Ishikawa (cell line): ENCODE measurements around the gene GTSE1.

ENCODE experiments used
- CEBPB ChIP-seq: IDR thresholded peaks from 2 replicates; pipeline ENCODE4 v1.6.1; 2012
- CREB1 ChIP-seq: IDR thresholded peaks from 2 replicates; pipeline ENCODE4 v1.6.1; 2012; ENCODE audit warnings: low read depth
- EGR1 ChIP-seq: IDR thresholded peaks from 2 replicates; pipeline ENCODE4 v1.6.1; 2012
- EP300 ChIP-seq: IDR thresholded peaks from 2 replicates; pipeline ENCODE4 v1.6.1; 2012; ENCODE audit warnings: borderline replicate concordance
- FOXM1 ChIP-seq: IDR thresholded peaks from 2 replicates; pipeline ENCODE4 v1.6.1; 2012; ENCODE audit warnings: low read depth, borderline replicate concordance
- NFIC ChIP-seq: IDR thresholded peaks from 2 replicates; pipeline ENCODE4 v1.6.1; 2012
- RAD21 ChIP-seq: IDR thresholded peaks from 2 replicates; pipeline ENCODE4 v1.6.1; 2012; ENCODE audit warnings: low read depth
- TAF1 ChIP-seq: IDR thresholded peaks from 2 replicates; pipeline ENCODE4 v1.6.1; 2012; ENCODE audit warnings: low read depth, mild to moderate bottlenecking
- TCF12 ChIP-seq: IDR thresholded peaks from 2 replicates; pipeline ENCODE4 v1.6.1; 2012; ENCODE audit warnings: low read depth
- TEAD4 ChIP-seq: IDR thresholded peaks from 2 replicates; pipeline ENCODE4 v1.6.1; 2012
- YY1 ChIP-seq: IDR thresholded peaks from 2 replicates; pipeline ENCODE4 v1.6.1; 2012; ENCODE audit warnings: low read depth
- ZBTB7A ChIP-seq: IDR thresholded peaks from 2 replicates; pipeline ENCODE4 v1.6.1; 2012; ENCODE audit warnings: low read depth
- TF ChIP-seq, protein P1 (sequence below): IDR thresholded peaks from 2 replicates; pipeline ENCODE4 v1.6.1; 2012
- TF ChIP-seq, protein P2 (sequence below): IDR thresholded peaks from 2 replicates; pipeline ENCODE4 v1.6.1; 2012; ENCODE audit warnings: low read depth, mild to moderate bottlenecking
- TF ChIP-seq, protein P3 (sequence below): IDR thresholded peaks from 2 replicates; pipeline ENCODE4 v1.6.1; 2012

GTSE1 gene

DNA sequence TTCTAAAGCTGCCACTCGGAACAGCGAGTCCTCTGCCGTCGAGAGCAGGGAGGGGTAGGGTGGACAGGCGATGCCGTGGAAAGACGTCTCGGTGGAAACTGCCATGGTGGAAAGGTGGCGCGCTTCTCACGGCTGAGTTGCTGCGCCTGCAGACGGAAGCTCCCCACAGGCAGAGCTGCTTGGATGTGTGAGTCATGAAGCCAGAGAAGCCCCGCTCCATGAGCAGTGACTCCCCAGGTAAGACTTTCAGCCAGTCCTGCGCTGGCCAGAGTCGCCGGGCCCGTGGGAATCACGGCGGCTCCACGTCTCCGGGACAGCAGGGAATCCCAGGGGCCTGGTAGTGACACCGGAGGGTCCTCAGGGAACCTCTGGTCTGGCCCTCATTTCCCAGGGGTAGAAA lies 34.8 kb downstream of the GTSE1 start:
- TF ChIP-seq EP300 (no peak), TAF1 (no peak), TEAD4 (no peak), CREB1 (no peak), RAD21 (no peak)
- TF ChIP-seq, protein P1, sequence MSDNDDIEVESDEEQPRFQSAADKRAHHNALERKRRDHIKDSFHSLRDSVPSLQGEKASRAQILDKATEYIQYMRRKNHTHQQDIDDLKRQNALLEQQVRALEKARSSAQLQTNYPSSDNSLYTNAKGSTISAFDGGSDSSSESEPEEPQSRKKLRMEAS, result no peak
- TF ChIP-seq, protein P2, sequence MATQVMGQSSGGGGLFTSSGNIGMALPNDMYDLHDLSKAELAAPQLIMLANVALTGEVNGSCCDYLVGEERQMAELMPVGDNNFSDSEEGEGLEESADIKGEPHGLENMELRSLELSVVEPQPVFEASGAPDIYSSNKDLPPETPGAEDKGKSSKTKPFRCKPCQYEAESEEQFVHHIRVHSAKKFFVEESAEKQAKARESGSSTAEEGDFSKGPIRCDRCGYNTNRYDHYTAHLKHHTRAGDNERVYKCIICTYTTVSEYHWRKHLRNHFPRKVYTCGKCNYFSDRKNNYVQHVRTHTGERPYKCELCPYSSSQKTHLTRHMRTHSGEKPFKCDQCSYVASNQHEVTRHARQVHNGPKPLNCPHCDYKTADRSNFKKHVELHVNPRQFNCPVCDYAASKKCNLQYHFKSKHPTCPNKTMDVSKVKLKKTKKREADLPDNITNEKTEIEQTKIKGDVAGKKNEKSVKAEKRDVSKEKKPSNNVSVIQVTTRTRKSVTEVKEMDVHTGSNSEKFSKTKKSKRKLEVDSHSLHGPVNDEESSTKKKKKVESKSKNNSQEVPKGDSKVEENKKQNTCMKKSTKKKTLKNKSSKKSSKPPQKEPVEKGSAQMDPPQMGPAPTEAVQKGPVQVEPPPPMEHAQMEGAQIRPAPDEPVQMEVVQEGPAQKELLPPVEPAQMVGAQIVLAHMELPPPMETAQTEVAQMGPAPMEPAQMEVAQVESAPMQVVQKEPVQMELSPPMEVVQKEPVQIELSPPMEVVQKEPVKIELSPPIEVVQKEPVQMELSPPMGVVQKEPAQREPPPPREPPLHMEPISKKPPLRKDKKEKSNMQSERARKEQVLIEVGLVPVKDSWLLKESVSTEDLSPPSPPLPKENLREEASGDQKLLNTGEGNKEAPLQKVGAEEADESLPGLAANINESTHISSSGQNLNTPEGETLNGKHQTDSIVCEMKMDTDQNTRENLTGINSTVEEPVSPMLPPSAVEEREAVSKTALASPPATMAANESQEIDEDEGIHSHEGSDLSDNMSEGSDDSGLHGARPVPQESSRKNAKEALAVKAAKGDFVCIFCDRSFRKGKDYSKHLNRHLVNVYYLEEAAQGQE, result no peak

DNA sequence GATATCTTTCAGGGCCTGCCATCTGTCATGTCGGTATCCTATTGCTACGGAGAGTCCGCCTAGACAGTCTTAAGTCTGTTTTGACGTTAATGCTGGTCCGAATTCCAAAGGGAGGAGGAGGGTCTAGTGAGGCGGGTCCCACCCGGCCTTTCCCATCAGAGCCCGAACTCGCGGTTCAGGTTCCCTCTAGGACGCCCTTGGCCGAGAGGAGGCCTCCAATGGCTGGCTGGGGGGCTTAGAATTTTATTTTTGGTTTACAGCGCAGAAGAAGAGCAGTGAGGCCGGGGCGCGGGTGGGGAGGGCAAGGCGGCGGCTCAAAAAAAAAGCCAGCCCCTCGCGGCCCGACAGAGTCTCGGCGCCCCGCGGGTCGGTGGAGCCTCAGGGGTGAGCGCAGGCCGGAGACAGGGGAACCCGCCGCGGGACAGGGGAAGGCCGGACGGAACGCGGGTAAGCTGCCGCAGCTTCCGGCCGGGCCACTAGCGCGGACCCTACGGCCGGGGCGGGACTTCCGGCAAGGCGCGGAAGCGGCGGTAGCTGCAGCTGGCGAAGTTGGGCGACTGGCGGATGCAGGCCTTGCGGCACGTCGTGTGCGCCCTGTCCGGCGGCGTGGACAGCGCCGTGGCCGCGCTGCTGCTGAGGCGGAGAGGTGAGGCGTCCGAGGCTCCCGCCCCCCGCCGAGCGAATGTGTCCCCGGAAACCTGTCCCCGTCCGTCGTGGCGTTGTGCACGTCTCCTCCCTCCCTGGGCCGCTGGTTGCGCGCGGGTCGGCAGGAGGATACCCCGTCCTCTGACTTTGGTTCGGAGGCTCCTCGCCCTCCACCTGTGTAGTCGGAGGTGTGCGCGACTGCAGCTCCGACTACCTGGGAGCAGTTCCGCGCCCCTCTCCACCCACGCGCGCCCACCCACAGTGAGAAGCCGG lies 38.8 kb downstream of the GTSE1 start, which contains the start of gene TRMU:
Gene TRMU (plus strand): TSS at position 514 of the 918 bp plus-strand sequence. CDS start 51 bp downstream, at position 565.
- TF ChIP-seq TEAD4, result peak; percentile 29; the same call in 1 of the 2 replicates
- TF ChIP-seq EGR1, result peak; percentile 69
- peak; percentile 51; the same call in 1 of the 2 replicates for TF ChIP-seq EP300
- TF ChIP-seq CREB1, result 0 out of 2 replicates have a peak, but pooled peaks have one; percentile 23
- TF ChIP-seq, protein P1, result peak; percentile 91
- 0 out of 2 replicates have a peak, but pooled peaks have one; percentile 16 for TF ChIP-seq CEBPB
- TF ChIP-seq RAD21, result no peak
- TF ChIP-seq, protein P3, sequence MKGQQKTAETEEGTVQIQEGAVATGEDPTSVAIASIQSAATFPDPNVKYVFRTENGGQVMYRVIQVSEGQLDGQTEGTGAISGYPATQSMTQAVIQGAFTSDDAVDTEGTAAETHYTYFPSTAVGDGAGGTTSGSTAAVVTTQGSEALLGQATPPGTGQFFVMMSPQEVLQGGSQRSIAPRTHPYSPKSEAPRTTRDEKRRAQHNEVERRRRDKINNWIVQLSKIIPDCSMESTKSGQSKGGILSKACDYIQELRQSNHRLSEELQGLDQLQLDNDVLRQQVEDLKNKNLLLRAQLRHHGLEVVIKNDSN, result peak; percentile 62
- TF ChIP-seq, protein P2, result 0 out of 2 replicates have a peak, but pooled peaks have one; percentile 27
- TF ChIP-seq TAF1, result peak; percentile 97
- TF ChIP-seq FOXM1, result no peak
- TF ChIP-seq TCF12, result peak; percentile 76
- no peak for TF ChIP-seq NFIC
- TF ChIP-seq YY1, result peak; percentile 55
- peak; percentile 72 for TF ChIP-seq ZBTB7A

DNA sequence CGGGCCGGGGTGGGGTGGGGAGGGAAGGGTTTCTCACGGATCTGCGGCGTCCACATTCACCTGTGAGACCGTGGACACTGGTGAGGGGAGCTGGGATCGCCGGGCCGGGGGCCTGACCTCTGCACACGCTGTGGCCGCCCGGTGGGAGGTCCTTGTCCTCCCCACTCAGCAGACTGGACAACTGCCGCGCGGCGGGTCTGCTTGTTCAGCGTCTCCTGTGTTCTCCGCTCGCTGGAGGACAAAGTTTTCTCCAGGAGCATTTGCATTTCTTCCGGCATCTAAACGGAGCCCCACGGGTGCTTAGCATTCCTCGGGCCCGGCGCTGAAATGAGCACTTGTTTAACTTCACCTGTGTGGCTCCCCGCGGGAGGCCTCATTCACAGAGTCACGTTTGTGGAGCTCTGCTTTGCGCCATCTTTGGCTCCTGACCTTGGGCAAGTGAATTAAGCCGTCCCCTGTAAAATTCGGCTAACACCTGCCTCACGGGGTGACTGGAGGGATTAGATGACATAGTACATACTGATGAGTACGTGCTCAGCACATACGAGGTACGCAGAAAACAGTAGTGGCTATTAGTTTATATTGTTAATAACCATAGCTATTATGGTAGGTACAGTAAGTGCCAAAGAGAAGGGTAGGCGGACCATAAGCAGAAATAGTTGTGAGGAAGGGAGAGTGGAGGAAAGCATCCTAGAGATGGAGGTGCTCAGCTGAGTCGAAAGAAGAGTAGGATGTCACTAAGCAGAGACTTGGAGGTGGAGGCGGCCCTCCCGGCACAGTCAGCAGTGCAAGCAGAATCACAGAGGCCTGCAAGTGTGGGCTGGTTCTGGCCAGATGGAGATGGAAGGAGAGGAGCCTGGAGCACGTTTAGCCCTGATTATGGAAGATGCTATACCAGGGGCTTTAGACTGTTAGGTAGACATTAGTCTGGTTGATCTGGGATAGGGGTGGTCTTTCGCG lies 39.7 kb downstream of the GTSE1 start:
- TF ChIP-seq, protein P1, result 0 out of 2 replicates have a peak, but pooled peaks have one; percentile 34
- TF ChIP-seq TAF1 (no peak; the same call in none of the 2 replicates), YY1 (peak; percentile 81)

DNA sequence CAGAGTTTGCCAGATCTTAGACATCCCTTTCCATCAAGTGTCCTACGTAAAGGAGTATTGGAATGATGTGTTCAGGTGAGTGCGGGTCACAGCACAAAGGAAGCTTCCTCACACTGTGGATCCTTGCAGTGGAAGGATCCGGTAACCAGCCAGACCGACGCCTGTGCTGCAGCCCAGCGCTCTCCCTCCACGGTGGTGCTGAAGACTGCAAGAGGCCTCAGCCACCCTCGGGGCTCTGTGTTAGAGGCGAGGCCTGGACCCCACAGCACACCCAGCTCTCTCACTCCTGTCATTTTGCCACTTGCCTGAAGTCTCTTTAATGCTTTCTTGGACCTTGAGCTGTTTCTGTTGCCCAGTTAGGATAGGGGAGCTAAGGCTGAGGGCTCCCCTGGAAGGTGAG lies 41.2 kb downstream of the GTSE1 start:
- TF ChIP-seq TEAD4, result no peak
- no peak for TF ChIP-seq NFIC
- TF ChIP-seq, protein P2, result peak; percentile 57
